HG03025 (cell line): ENCODE data around the gene STARD3NL.
A peak's percentile ranks its signal among the peaks of the same experiment; 100 is the strongest.

Source experiments
- ATAC-seq: cut with Tn5 transposase; IDR thresholded peaks from one replicate; pipeline ENCODE4 v1.9.1; 2021; ENCODE audit warnings: mild to moderate bottlenecking, moderate library complexity; ENCODE audit not compliant: unreplicated experiment, low FRiP score

The STARD3NL gene

GRCh38 chr7:38181111-38181510 is 3.1 kb downstream of the STARD3NL start:
- ATAC-seq, result no peak

- no peak for ATAC-seq
These were observed 4.4 kb downstream of the STARD3NL start for GRCh38 chr7:38182450-38182849.

GRCh38 chr7:38185395-38186307 is 7.6 kb downstream of the STARD3NL start:
- ATAC-seq, result no peak

GRCh38 chr7:38186593-38187314 is 8.7 kb downstream of the STARD3NL start:
- no peak for ATAC-seq

- ATAC-seq, result peak; percentile 82
These were observed 9.9 kb downstream of the STARD3NL start for GRCh38 chr7:38187794-38188440.

GRCh38 chr7:38189231-38189938 is 11.3 kb downstream of the STARD3NL start:
- no peak for ATAC-seq

- no peak for ATAC-seq
These were observed 12.0 kb downstream of the STARD3NL start for GRCh38 chr7:38190011-38190410.

- ATAC-seq, result no peak
These were observed 13.7 kb downstream of the STARD3NL start for GRCh38 chr7:38191791-38192190.

- ATAC-seq, result no peak
These were observed 14.3 kb downstream of the STARD3NL start for GRCh38 chr7:38192327-38192726.

- no peak for ATAC-seq
These were observed 18.0 kb downstream of the STARD3NL start for GRCh38 chr7:38195804-38196595.

GRCh38 chr7:38198366-38198765 is 20.3 kb downstream of the STARD3NL start:
- ATAC-seq, result no peak

- no peak for ATAC-seq
These were observed 21.1 kb downstream of the STARD3NL start for GRCh38 chr7:38199154-38199553.

GRCh38 chr7:38199782-38200181 is 21.7 kb downstream of the STARD3NL start:
- ATAC-seq, result no peak

GRCh38 chr7:38206071-38206470 is 28.0 kb downstream of the STARD3NL start:
- ATAC-seq, result no peak

- no peak for ATAC-seq
These were observed 29.8 kb downstream of the STARD3NL start for GRCh38 chr7:38207843-38208242.

GRCh38 chr7:38211486-38211885 is 33.4 kb downstream of the STARD3NL start:
- no peak for ATAC-seq

GRCh38 chr7:38211940-38212339 is 33.9 kb downstream of the STARD3NL start:
- no peak for ATAC-seq

GRCh38 chr7:38215115-38215514 is 37.1 kb downstream of the STARD3NL start:
- no peak for ATAC-seq

- peak; percentile 96 for ATAC-seq
These were observed 38.0 kb downstream of the STARD3NL start for GRCh38 chr7:38215735-38216670.
